ENCODE data around the gene ZCCHC3. TPM values are rescaled to one million over a fixed set of nuclear protein-coding genes. Genes with fewer than 3 reads are reported as not detected.

Gene ZCCHC3
- total RNA-seq, 1 donor, result 9.0 TPM

DNA sequence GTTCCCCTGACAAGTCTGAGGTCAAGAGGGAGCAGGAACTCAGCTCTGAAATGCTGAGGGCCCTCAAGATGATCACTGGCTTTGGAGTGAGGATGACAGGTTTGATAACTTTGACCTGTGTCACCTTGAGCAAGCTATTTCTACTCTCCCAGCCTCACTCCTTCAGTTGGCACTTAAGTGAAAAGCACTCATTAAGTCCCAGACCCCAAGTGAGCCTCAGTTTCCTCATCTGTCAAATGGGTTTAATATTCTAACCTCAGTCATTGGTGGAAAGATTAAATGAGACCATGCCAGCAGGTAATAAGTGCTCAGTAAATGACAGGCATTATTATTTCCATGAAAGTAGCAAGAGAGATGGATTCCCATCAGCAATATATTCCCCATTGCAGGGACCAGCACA is 25.8 kb upstream of the ZCCHC3 start:
- Histone ChIP-seq H3K36me3 (ENCODE audit: insufficient read depth, low read length) (no peaks in the 10 kb centered on the region), H3K4me2 (ENCODE audit: insufficient read depth, low read length) (no peak overlapping the region), H3K4me3 (ENCODE audit: insufficient read depth, low read length) (no peak overlapping the region), H4K20me1 (ENCODE audit: insufficient read depth, low read length) (no peaks in the 10 kb centered on the region), H3K79me2 (ENCODE audit: insufficient read depth, low read length) (no peaks in the 10 kb centered on the region), H3K4me1 (ENCODE audit: insufficient read depth, low read length) (peaks cover 4% of the 10 kb centered on the region), H3K9me3 (ENCODE audit: low read depth, low read length) (no peaks in the 10 kb centered on the region), H3K27me3 (ENCODE audit: insufficient read depth, low read length) (no peaks in the 10 kb centered on the region), H2AFZ (ENCODE audit: low read length) (no peak overlapping the region), H3K27ac (ENCODE audit: low read depth, low read length) (no peak overlapping the region)
- DNase-seq (ENCODE audit: insufficient read length, low spot score, missing footprints), result no peak
- TF ChIP-seq, protein P1, sequence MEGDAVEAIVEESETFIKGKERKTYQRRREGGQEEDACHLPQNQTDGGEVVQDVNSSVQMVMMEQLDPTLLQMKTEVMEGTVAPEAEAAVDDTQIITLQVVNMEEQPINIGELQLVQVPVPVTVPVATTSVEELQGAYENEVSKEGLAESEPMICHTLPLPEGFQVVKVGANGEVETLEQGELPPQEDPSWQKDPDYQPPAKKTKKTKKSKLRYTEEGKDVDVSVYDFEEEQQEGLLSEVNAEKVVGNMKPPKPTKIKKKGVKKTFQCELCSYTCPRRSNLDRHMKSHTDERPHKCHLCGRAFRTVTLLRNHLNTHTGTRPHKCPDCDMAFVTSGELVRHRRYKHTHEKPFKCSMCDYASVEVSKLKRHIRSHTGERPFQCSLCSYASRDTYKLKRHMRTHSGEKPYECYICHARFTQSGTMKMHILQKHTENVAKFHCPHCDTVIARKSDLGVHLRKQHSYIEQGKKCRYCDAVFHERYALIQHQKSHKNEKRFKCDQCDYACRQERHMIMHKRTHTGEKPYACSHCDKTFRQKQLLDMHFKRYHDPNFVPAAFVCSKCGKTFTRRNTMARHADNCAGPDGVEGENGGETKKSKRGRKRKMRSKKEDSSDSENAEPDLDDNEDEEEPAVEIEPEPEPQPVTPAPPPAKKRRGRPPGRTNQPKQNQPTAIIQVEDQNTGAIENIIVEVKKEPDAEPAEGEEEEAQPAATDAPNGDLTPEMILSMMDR (IDR thresholded peaks at IDR 0.05; ENCODE audit: extremely low read depth, low read depth, low read length), result no peak

DNA sequence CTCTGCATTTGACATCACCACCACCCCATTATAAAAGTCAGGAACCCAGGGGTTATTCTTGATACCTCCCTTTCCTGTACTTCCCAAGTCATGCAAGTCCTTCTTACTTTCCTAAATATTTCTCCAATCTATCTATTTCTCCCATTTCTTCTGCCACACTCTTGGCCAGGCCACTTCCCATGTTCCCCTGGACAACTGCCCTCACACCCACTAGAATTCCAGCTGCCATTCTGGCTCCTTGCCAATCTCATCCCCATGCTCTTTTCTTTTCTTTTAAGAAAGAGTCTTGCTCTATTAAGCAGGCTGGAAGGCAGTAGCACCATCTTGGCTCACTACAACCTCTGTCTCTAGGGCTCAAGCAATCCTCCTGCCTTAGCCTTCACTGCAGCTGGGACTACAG is 24.7 kb upstream of the ZCCHC3 start:
- no peaks in the 10 kb centered on the region for H3K36me3 ChIP-seq (ENCODE audit: insufficient read depth, low read length)
- TF ChIP-seq, protein P1 (IDR thresholded peaks at IDR 0.05; ENCODE audit: extremely low read depth, low read depth, low read length), result no peak
- H3K27ac ChIP-seq (ENCODE audit: low read depth, low read length), result no peak overlapping the region
- no peaks in the 10 kb centered on the region for H3K79me2 ChIP-seq (ENCODE audit: insufficient read depth, low read length)
- no peak overlapping the region for H3K4me3 ChIP-seq (ENCODE audit: insufficient read depth, low read length)
- H2AFZ ChIP-seq (ENCODE audit: low read length), result no peak overlapping the region
- H4K20me1 ChIP-seq (ENCODE audit: insufficient read depth, low read length), result no peaks in the 10 kb centered on the region
- H3K4me1 ChIP-seq (ENCODE audit: insufficient read depth, low read length), result no peaks in the 10 kb centered on the region
- DNase-seq (ENCODE audit: insufficient read length, low spot score, missing footprints), result peak; percentile 62
- no peak overlapping the region for H3K4me2 ChIP-seq (ENCODE audit: insufficient read depth, low read length)
- H3K27me3 ChIP-seq (ENCODE audit: insufficient read depth, low read length), result no peaks in the 10 kb centered on the region
- H3K9me3 ChIP-seq (ENCODE audit: low read depth, low read length), result no peaks in the 10 kb centered on the region

DNA sequence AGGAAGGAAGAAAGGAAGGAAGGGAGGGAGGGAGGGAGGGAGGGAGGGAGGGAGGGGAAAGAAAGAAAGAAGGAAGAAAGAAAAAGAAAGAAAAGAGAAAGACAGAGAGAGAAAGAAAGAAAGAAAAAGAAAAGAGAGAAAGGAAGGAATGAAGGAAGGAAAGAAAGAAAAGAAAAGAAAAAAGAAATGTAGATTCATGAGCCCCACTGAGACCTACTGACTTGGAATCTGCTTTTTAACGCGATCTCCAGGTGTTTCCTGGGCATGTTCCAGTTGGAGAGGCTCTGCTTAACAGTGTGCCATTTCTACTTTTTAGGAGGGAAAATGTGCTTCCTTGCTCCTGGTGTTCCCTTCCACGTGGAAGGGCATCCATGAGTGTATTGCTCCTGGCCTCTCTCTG is 23.5 kb upstream of the ZCCHC3 start:
- Histone ChIP-seq H3K27ac (ENCODE audit: low read depth, low read length) (no peak overlapping the region), H3K27me3 (ENCODE audit: insufficient read depth, low read length) (no peaks in the 10 kb centered on the region), H3K36me3 (ENCODE audit: insufficient read depth, low read length) (no peaks in the 10 kb centered on the region), H2AFZ (ENCODE audit: low read length) (no peak overlapping the region), H4K20me1 (ENCODE audit: insufficient read depth, low read length) (no peaks in the 10 kb centered on the region), H3K4me2 (ENCODE audit: insufficient read depth, low read length) (no peak overlapping the region), H3K4me3 (ENCODE audit: insufficient read depth, low read length) (no peak overlapping the region), H3K79me2 (ENCODE audit: insufficient read depth, low read length) (no peaks in the 10 kb centered on the region), H3K4me1 (ENCODE audit: insufficient read depth, low read length) (no peaks in the 10 kb centered on the region), H3K9me3 (ENCODE audit: low read depth, low read length) (no peaks in the 10 kb centered on the region)
- TF ChIP-seq, protein P1 (IDR thresholded peaks at IDR 0.05; ENCODE audit: extremely low read depth, low read depth, low read length), result no peak
- DNase-seq (ENCODE audit: insufficient read length, low spot score, missing footprints), result no peak

DNA sequence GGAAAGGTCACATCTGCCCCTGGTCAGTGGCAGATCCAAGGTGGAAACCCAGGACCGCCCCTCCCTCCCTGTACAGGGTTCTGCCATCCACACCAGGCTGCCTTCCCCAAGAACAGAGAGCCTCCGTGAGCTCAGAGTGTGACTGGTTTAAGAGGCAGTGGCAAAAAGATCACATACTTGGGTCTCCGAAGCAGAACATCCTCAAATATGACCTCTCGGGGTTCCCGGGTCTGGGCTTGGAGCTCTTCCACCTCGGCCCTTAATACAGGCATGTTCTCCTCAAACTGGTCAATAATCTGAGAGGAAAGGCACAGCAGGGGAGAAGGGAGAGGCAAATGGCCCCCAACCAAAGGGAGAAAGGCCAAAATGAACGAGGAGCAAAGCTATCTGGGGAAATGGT is 21.6 kb upstream of the ZCCHC3 start:
- H2AFZ ChIP-seq (ENCODE audit: low read length), result no peak overlapping the region
- no peaks in the 10 kb centered on the region for H3K36me3 ChIP-seq (ENCODE audit: insufficient read depth, low read length)
- no peaks in the 10 kb centered on the region for H3K27me3 ChIP-seq (ENCODE audit: insufficient read depth, low read length)
- H3K4me1 ChIP-seq (ENCODE audit: insufficient read depth, low read length), result no peaks in the 10 kb centered on the region
- TF ChIP-seq, protein P1 (IDR thresholded peaks at IDR 0.05; ENCODE audit: extremely low read depth, low read depth, low read length), result no peak
- H3K4me3 ChIP-seq (ENCODE audit: insufficient read depth, low read length), result no peak overlapping the region
- H3K9me3 ChIP-seq (ENCODE audit: low read depth, low read length), result no peaks in the 10 kb centered on the region
- H4K20me1 ChIP-seq (ENCODE audit: insufficient read depth, low read length), result no peaks in the 10 kb centered on the region
- no peak for DNase-seq (ENCODE audit: insufficient read length, low spot score, missing footprints)
- H3K79me2 ChIP-seq (ENCODE audit: insufficient read depth, low read length), result no peaks in the 10 kb centered on the region
- H3K27ac ChIP-seq (ENCODE audit: low read depth, low read length), result no peak overlapping the region
- H3K4me2 ChIP-seq (ENCODE audit: insufficient read depth, low read length), result no peak overlapping the region
